HCT116 (cell line): ENCODE results near the gene ARHGEF16. TPM values are rescaled to one million over a fixed set of nuclear protein-coding genes. Genes with fewer than 3 reads are reported as not detected.

Experiments
- ATAC-seq: fragments of 200-7000 bp; cut with Tn5 transposase; 2 replicates; pipeline ENCODE4 v1.9.1; 2020; ENCODE audit warnings: mild to moderate bottlenecking, moderate library complexity
- BruUV-seq: library from RNA; stranded (reverse); fragments of 400-500 nt; replicated peaks from 2 replicates; lab custom pipeline; 2021; lab: Mats Ljungman, UMichigan
- CTCF ChIA-PET: fragments of 300-600 bp; sonication (Branson Sonifier 250); formaldehyde crosslinking; loops from one replicate; lab custom pipeline; 2021; ENCODE audit warnings: antibody characterized with exemption; lab: Charles Lee
- POLR2A ChIA-PET: fragments of 300-600, 350-600 bp; sonication (Branson Sonifier 250); formaldehyde crosslinking; loops from one replicate; lab custom pipeline; 2021; ENCODE audit warnings: antibody characterized with exemption; lab: Charles Lee
- RAD21 ChIA-PET, 2 experiments: fragments of 300-600 bp; sonication (Branson Sonifier 250); formaldehyde crosslinking; loops; one replicate each; lab custom pipeline; 2023; ENCODE audit warnings: low total read pairs in 2 of 2; ENCODE audit not compliant: uncharacterized antibody in 2 of 2, unreplicated experiment in 2 of 2, low non-redundant PET in 1 of 2; lab: Charles Lee
- DNase-seq: peaks from one replicate; pipeline ENCODE4 v3.0.0-alpha.2; 2010; ENCODE audit warnings: low read depth, low spot score
- H2AFZ ChIP-seq: fragments of 200-600 bp; shearing (Covaris generic), sonication (generic); 2 replicates; pipeline ENCODE4 v1.6.1; 2017; ENCODE audit warnings: low read depth, mixed run types, mixed read lengths, antibody characterized with exemption, low read length; ENCODE audit not compliant: poor library complexity, severe bottlenecking
- H3K27ac ChIP-seq: 2 replicates; pipeline ENCODE4 v1.5.1; 2012; ENCODE audit warnings: low read depth, low read length
- H3K27me3 ChIP-seq: fragments of 200-600 bp; sonication (generic); 2 replicates; pipeline ENCODE4 v1.6.1; 2016; ENCODE audit warnings: mixed run types, low read length, mixed read lengths; ENCODE audit not compliant: insufficient read depth
- H3K36me3 ChIP-seq, 2 experiments: fragments of 200-500 bp in 1 of 2; fragments of 200-600 bp in 1 of 2; sonication (Bioruptor generic) in 1 of 2; sonication (generic) in 1 of 2; 2 replicates each; pipeline versions ENCODE4 v1.5.1 to v1.6.1; 2014 to 2016; ENCODE audit warnings: low read length in 2 of 2, inconsistent platforms in 1 of 2, mixed read lengths in 1 of 2, mixed run types in 1 of 2; ENCODE audit not compliant: insufficient read depth in 2 of 2, control insufficient read depth in 1 of 2
- H3K4me1 ChIP-seq, 2 experiments: fragments of 200-600 bp in 1 of 2; sonication (generic) in 1 of 2; 2 replicates each; pipeline versions ENCODE4 v1.5.1 to v1.6.1; 2012 to 2017; ENCODE audit warnings: low read length in 2 of 2, inconsistent platforms in 1 of 2, mild to moderate bottlenecking in 1 of 2, mixed read lengths in 1 of 2, mixed run types in 1 of 2, moderate library complexity in 1 of 2; ENCODE audit not compliant: insufficient read depth in 2 of 2, control insufficient read depth in 1 of 2
- H3K4me2 ChIP-seq: fragments of 200-600 bp; sonication (generic); 2 replicates; pipeline ENCODE4 v1.6.1; 2017; ENCODE audit warnings: mixed run types, low read length, mixed read lengths
- H3K4me3 ChIP-seq, 2 experiments: fragments of 200-600 bp in 1 of 2; sonication (generic) in 1 of 2; replicated peaks in 1 of 2; 2 replicates each; pipeline ENCODE4 v1.5.1; 2011 to 2016; ENCODE audit warnings: low read length in 2 of 2, control low read depth in 1 of 2, low read depth in 1 of 2, mild to moderate bottlenecking in 1 of 2, mixed read lengths in 1 of 2, mixed run types in 1 of 2
- H3K79me2 ChIP-seq: fragments of 200-600 bp; sonication (generic); 2 replicates; pipeline ENCODE4 v1.6.1; 2017; ENCODE audit warnings: mild to moderate bottlenecking, mixed run types, low read length, moderate library complexity, mixed read lengths; ENCODE audit not compliant: insufficient read depth
- H3K9ac ChIP-seq: fragments of 200-600 bp; sonication (generic); 2 replicates; pipeline ENCODE4 v1.6.1; 2016; ENCODE audit warnings: low read length, mixed read lengths
- H3K9me2 ChIP-seq: fragments of 200-600 bp; sonication (generic), shearing (Covaris generic); 2 replicates; pipeline ENCODE4 v1.6.1; 2017; ENCODE audit warnings: mixed run types, mild to moderate bottlenecking, moderate library complexity; ENCODE audit not compliant: insufficient read depth
- H3K9me3 ChIP-seq, 2 experiments: fragments of 200-500 bp in 1 of 2; fragments of 200-600 bp in 1 of 2; sonication (Bioruptor generic) in 1 of 2; sonication (generic) in 1 of 2; 2 replicates each; pipeline ENCODE4 v1.6.1; 2014 to 2017; ENCODE audit warnings: low read length in 2 of 2, mixed read lengths in 2 of 2, inconsistent platforms in 1 of 2, low read depth in 1 of 2, mild to moderate bottlenecking in 1 of 2, mixed run types in 1 of 2, moderate library complexity in 1 of 2; ENCODE audit not compliant: control insufficient read depth in 1 of 2, insufficient read depth in 1 of 2
- H4K20me1 ChIP-seq: fragments of 200-600 bp; sonication (generic), shearing (Covaris generic); 2 replicates; pipeline ENCODE4 v1.6.1; 2017; ENCODE audit warnings: mixed run types, mild to moderate bottlenecking, moderate library complexity; ENCODE audit not compliant: insufficient read depth
- CBX3 ChIP-seq: IDR thresholded peaks from 2 replicates; pipeline ENCODE4 v1.6.1; 2012; ENCODE audit warnings: low read depth
- EGR1 ChIP-seq: IDR thresholded peaks from 2 replicates; pipeline ENCODE4 v1.6.1; 2012; ENCODE audit warnings: low read depth
- ELF1 ChIP-seq: IDR thresholded peaks from 2 replicates; pipeline ENCODE4 v1.6.1; 2012; ENCODE audit warnings: low read depth, borderline replicate concordance
- EZH2 ChIP-seq: fragments of 200-600 bp; sonication (generic); IDR thresholded peaks from 2 replicates; pipeline ENCODE4 v1.6.1; 2017; ENCODE audit warnings: antibody characterized with exemption, mixed run types
- EZH2phosphoT487 ChIP-seq: fragments of 200-600 bp; IDR thresholded peaks from 2 replicates; pipeline ENCODE4 v1.6.1; 2018; ENCODE audit warnings: antibody characterized with exemption, borderline replicate concordance
- FOSL1 ChIP-seq: IDR thresholded peaks from 2 replicates; pipeline ENCODE4 v1.6.1; 2012; ENCODE audit warnings: low read depth
- MAX ChIP-seq: IDR thresholded peaks from 2 replicates; pipeline ENCODE4 v1.6.1; 2012
- POLR2A ChIP-seq: IDR thresholded peaks from 2 replicates; pipeline ENCODE4 v1.7.0; 2011; ENCODE audit warnings: borderline replicate concordance; ENCODE audit not compliant: insufficient read depth, insufficient read length; ENCODE audit errors: extremely low read depth
- POLR2AphosphoS5 ChIP-seq: IDR thresholded peaks from 2 replicates; pipeline ENCODE4 v1.6.1; 2011; ENCODE audit warnings: mild to moderate bottlenecking, low read depth, low read length, moderate library complexity
- RAD21 ChIP-seq: IDR thresholded peaks from 2 replicates; pipeline ENCODE4 v1.6.1; 2012; ENCODE audit warnings: low read depth, mild to moderate bottlenecking
- REST ChIP-seq: IDR thresholded peaks from 2 replicates; pipeline ENCODE4 v1.6.1; 2012; ENCODE audit warnings: low read depth
- SP1 ChIP-seq: IDR thresholded peaks from 2 replicates; pipeline ENCODE4 v1.6.1; 2012; ENCODE audit warnings: low read depth
- SRF ChIP-seq: IDR thresholded peaks from 2 replicates; pipeline ENCODE4 v1.6.1; 2012; ENCODE audit warnings: low read depth
- TCF7L2 ChIP-seq: IDR thresholded peaks from 2 replicates; pipeline ENCODE4 v1.7.0; 2011; ENCODE audit warnings: borderline replicate concordance, inconsistent platforms; ENCODE audit not compliant: insufficient read depth, insufficient read length; ENCODE audit errors: extremely low read depth
- ZBTB33 ChIP-seq: IDR thresholded peaks from 2 replicates; pipeline ENCODE4 v1.6.1; 2011; ENCODE audit warnings: mild to moderate bottlenecking, low read length, moderate library complexity; ENCODE audit not compliant: insufficient replicate concordance; ENCODE audit errors: extremely low read depth
- ZFX ChIP-seq: fragments of 450-650 bp; IDR thresholded peaks from 2 replicates; pipeline ENCODE4 v1.6.1; 2017
- ZNF274 ChIP-seq: fragments of 200-500 bp; sonication (Bioruptor generic); IDR thresholded peaks from 2 replicates; pipeline ENCODE4 v1.6.1; 2014; ENCODE audit warnings: mild to moderate bottlenecking, low read depth, low read length, inconsistent platforms
- intact Hi-C: fragments of 100-400 bp; cut with micrococcal nuclease; formaldehyde crosslinking; loops from 2 replicates; pipeline ENCODE4 v1.10.0; 2022
- total RNA-seq: library from RNA; stranded (reverse); gene quantifications from one replicate; pipeline ENCODE4 v1.2.1, GENCODE V29; 2021; ENCODE audit not compliant: unreplicated experiment

The ARHGEF16 gene
- total RNA-seq, 1 experiment from 2014 or later, result 37.4 TPM

- 0 out of 2 replicates have a peak overlapping the region, but pooled peaks have one; percentile 40 for H3K9ac ChIP-seq
- no peaks in the 10 kb centered on the region for H4K20me1 ChIP-seq
- H3K79me2 ChIP-seq, result no peaks in the 10 kb centered on the region
- no peak for TF ChIP-seq SP1
- TF ChIP-seq REST, result no peak
- TF ChIP-seq ZFX, result no peak
- no peak for TF ChIP-seq MAX
- no peak for TF ChIP-seq EGR1
- TF ChIP-seq FOSL1, result no peak
- no peak for TF ChIP-seq TCF7L2
- TF ChIP-seq ZBTB33, result no peak
- TF ChIP-seq POLR2A, result no peak
- TF ChIP-seq ELF1, result no peak
- TF ChIP-seq CBX3, result no peak
- TF ChIP-seq POLR2AphosphoS5, result no peak
- no peak for TF ChIP-seq ZNF274
- no peak for TF ChIP-seq EZH2
- TF ChIP-seq EZH2phosphoT487, result no peak
- TF ChIP-seq RAD21, result no peak
- TF ChIP-seq SRF, result no peak
- RAD21 ChIA-PET, result no interaction called here
- H3K27ac ChIP-seq, result no peak overlapping the region
- intact Hi-C loops, result no loop called here
- H3K4me2 ChIP-seq, result peak overlapping the region; percentile 61
- DNase-seq (no peak), ATAC-seq (no peak)
- no peaks in the 10 kb centered on the region for H3K9me2 ChIP-seq
- BruUV-seq, result no TSS peak
- H3K4me1 ChIP-seq, result peaks cover 6 to 40% of the 10 kb centered on the region in 2 experiments; a peak in 2 of 4 replicates
- no peak overlapping the region for H2AFZ ChIP-seq
- H3K9me3 ChIP-seq, result no peaks in the 10 kb centered on the region
- POLR2A ChIA-PET, result no interaction called here
- no peak overlapping the region for H3K4me3 ChIP-seq
- no peaks in the 10 kb centered on the region for H3K36me3 ChIP-seq
- H3K27me3 ChIP-seq, result no peaks in the 10 kb centered on the region
- CTCF ChIA-PET, result no interaction called here
These were observed 49.0 kb downstream of the ARHGEF16 start for GRCh38 chr1:3503525-3503886.
